Esophagus squamous epithelium (tissue), 4 donors: ENCODE measurements around the gene TARP.

ENCODE experiments used
- POLR2A ChIP-seq, 4 donors: fragments of 450-650 bp; IDR thresholded peaks; one replicate each; pipeline ENCODE4 v1.6.1; 2017; ENCODE audit warnings: antibody characterized with exemption in 4 of 4, mild to moderate bottlenecking in 4 of 4, moderate library complexity in 3 of 4
- TF ChIP-seq, protein P1 (sequence below), 6 experiments: fragments of 450-650 bp in 4 of 6; fragments of 200-600 bp in 2 of 6; sonication (generic) in 2 of 6; IDR thresholded peaks; one replicate each; pipeline ENCODE4 v1.5.1; 2016 to 2019; ENCODE audit warnings: antibody characterized with exemption in 6 of 6, mild to moderate bottlenecking in 4 of 6, moderate library complexity in 4 of 6

DNA sequence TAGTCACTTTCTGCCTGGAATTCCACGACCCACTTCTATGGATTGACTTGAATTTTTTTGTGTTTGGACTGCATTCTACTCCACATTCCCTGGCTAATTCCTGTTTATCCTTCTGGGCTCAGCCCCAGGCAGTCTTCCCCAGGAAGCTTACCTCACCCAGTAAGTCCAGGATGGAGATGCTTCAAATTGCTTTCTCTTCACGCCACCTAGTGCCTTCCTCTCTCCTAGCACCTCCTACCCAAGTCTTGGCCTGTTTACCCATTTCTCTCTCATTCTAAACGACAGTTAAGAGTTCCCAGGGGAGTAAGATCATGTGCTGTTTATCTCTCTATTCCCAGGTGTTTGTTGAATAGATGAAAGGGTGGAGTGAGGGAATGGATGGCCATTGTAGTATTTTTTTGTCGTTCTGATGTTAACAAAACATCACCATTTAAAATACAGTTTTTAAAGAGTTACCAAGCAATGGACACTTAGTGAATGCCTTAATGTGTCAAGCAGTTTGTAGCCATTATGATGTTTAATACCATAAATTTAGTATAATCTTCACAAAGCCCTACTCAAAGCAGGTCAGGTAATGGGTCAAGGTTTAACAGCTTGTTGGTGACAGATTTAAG lies 45.5 kb upstream of the TARP start:
- TF ChIP-seq, protein P1, sequence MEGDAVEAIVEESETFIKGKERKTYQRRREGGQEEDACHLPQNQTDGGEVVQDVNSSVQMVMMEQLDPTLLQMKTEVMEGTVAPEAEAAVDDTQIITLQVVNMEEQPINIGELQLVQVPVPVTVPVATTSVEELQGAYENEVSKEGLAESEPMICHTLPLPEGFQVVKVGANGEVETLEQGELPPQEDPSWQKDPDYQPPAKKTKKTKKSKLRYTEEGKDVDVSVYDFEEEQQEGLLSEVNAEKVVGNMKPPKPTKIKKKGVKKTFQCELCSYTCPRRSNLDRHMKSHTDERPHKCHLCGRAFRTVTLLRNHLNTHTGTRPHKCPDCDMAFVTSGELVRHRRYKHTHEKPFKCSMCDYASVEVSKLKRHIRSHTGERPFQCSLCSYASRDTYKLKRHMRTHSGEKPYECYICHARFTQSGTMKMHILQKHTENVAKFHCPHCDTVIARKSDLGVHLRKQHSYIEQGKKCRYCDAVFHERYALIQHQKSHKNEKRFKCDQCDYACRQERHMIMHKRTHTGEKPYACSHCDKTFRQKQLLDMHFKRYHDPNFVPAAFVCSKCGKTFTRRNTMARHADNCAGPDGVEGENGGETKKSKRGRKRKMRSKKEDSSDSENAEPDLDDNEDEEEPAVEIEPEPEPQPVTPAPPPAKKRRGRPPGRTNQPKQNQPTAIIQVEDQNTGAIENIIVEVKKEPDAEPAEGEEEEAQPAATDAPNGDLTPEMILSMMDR (IDR thresholded peaks at IDR 0.05), result peak in 3 of 6 experiments; percentile 15 to 44 (median 29)
- no peak for TF ChIP-seq POLR2A (IDR thresholded peaks at IDR 0.05)
